HepG2 (cell line): ENCODE results near the gene SLC25A10. TPM values are rescaled to one million over a fixed set of nuclear protein-coding genes. Genes with fewer than 3 reads are reported as not detected.
A peak's percentile ranks its signal among the peaks of the same experiment; 100 is the strongest.

Experiments used
- ARNTL ChIP-seq: sonication (generic); formaldehyde crosslinking; IDR thresholded peaks from 2 replicates; pipeline ENCODE4 v1.4.0; 2020; ENCODE audit warnings: mild to moderate bottlenecking, missing genetic modification reagents
- GABPB1 ChIP-seq: IDR thresholded peaks from 2 replicates; pipeline ENCODE4 v1.6.1; 2016; ENCODE audit warnings: mild to moderate bottlenecking, missing genetic modification reagents, moderate library complexity, missing compliant biosample characterization
- IRF9 ChIP-seq: sonication (generic); formaldehyde crosslinking; IDR thresholded peaks from 2 replicates; pipeline ENCODE4 v1.8.0; 2022; ENCODE audit warnings: missing genetic modification reagents, mild to moderate bottlenecking, borderline replicate concordance
- PITX1 ChIP-seq: sonication (generic); formaldehyde crosslinking; IDR thresholded peaks from 2 replicates; pipeline ENCODE4 v1.5.1; 2020; ENCODE audit warnings: mild to moderate bottlenecking, missing genetic modification reagents
- POLR2A ChIP-seq, 2 experiments: IDR thresholded peaks; 2 replicates each; pipeline ENCODE4 v1.6.1; 2011; ENCODE audit warnings: low read depth in 2 of 2, low read length in 2 of 2, mild to moderate bottlenecking in 1 of 2, moderate library complexity in 1 of 2; ENCODE audit not compliant: insufficient read depth in 1 of 2
- ZBTB3 ChIP-seq: sonication (generic); formaldehyde crosslinking; IDR thresholded peaks from 2 replicates; pipeline ENCODE4 v1.4.0; 2020; ENCODE audit warnings: low read depth, mild to moderate bottlenecking, moderate library complexity, missing genetic modification reagents, borderline replicate concordance
- ZNF124 ChIP-seq: sonication (generic); formaldehyde crosslinking; IDR thresholded peaks from 2 replicates; pipeline ENCODE4 v1.4.0; 2020; ENCODE audit warnings: missing genetic modification reagents
- ZNF205 ChIP-seq: IDR thresholded peaks from 2 replicates; pipeline ENCODE4 v1.6.1; 2018; ENCODE audit warnings: missing biosample characterization, missing genetic modification reagents
- ZNF274 ChIP-seq: sonication (generic); formaldehyde crosslinking; IDR thresholded peaks from 2 replicates; pipeline ENCODE4 v1.5.1; 2020; ENCODE audit warnings: mild to moderate bottlenecking, missing genetic modification reagents
- ZNF362 ChIP-seq: sonication (generic); formaldehyde crosslinking; IDR thresholded peaks from 2 replicates; pipeline ENCODE4 v1.4.0; 2020; ENCODE audit warnings: missing genetic modification reagents, mild to moderate bottlenecking, borderline replicate concordance
- ZNF460 ChIP-seq: sonication (generic); formaldehyde crosslinking; IDR thresholded peaks from 2 replicates; pipeline ENCODE4 v1.5.1; 2020; ENCODE audit warnings: missing genetic modification reagents, mild to moderate bottlenecking, borderline replicate concordance
- polyA plus RNA-seq, 8 experiments: library from polyadenylated mRNA; depleted of rRNA in 3 of 8; stranded (reverse) in 7 of 8; unstranded in 1 of 8; fragments of >200 nt; fragmentation: Illumina TruSeq in 4 of 8; extraction: Trizol in 4 of 8; gene quantifications; 2 replicates each; pipeline versions ENCODE4 v1.2.1 to v1.2.3, GENCODE V29; 2011 to 2016; ENCODE audit warnings: low read depth in 4 of 8, missing spikeins in 1 of 8, mixed read lengths in 1 of 8; ENCODE audit not compliant: insufficient read depth in 1 of 8
- total RNA-seq, 5 experiments: library from RNA; depleted of rRNA; stranded (reverse); fragments of >200 nt; fragmentation: Illumina TruSeq; extraction: Trizol; gene quantifications; 2 replicates each; pipeline ENCODE4 v1.2.3, GENCODE V29; 2016; ENCODE audit warnings: low read depth in 1 of 5
- TF ChIP-seq, protein P1 (sequence below): sonication (generic); formaldehyde crosslinking; IDR thresholded peaks from 2 replicates; pipeline ENCODE4 v1.9.0; 2021; ENCODE audit warnings: mild to moderate bottlenecking, missing genetic modification reagents
- TF ChIP-seq, protein P2 (sequence below): sonication (generic); formaldehyde crosslinking; IDR thresholded peaks from 2 replicates; pipeline ENCODE4 v1.4.0; 2020; ENCODE audit warnings: missing genetic modification reagents
- TF ChIP-seq, protein P3 (sequence below): sonication (generic); formaldehyde crosslinking; IDR thresholded peaks from 2 replicates; pipeline ENCODE4 v1.4.0; 2020; ENCODE audit warnings: missing genetic modification reagents

SLC25A10 gene
- total and polyA plus RNA-seq, 2 of the 13 experiments (the other 11 are each of a cell fraction or from before 2014, with no cell fraction given), result 46.5 to 140 TPM

- TF ChIP-seq, protein P1, sequence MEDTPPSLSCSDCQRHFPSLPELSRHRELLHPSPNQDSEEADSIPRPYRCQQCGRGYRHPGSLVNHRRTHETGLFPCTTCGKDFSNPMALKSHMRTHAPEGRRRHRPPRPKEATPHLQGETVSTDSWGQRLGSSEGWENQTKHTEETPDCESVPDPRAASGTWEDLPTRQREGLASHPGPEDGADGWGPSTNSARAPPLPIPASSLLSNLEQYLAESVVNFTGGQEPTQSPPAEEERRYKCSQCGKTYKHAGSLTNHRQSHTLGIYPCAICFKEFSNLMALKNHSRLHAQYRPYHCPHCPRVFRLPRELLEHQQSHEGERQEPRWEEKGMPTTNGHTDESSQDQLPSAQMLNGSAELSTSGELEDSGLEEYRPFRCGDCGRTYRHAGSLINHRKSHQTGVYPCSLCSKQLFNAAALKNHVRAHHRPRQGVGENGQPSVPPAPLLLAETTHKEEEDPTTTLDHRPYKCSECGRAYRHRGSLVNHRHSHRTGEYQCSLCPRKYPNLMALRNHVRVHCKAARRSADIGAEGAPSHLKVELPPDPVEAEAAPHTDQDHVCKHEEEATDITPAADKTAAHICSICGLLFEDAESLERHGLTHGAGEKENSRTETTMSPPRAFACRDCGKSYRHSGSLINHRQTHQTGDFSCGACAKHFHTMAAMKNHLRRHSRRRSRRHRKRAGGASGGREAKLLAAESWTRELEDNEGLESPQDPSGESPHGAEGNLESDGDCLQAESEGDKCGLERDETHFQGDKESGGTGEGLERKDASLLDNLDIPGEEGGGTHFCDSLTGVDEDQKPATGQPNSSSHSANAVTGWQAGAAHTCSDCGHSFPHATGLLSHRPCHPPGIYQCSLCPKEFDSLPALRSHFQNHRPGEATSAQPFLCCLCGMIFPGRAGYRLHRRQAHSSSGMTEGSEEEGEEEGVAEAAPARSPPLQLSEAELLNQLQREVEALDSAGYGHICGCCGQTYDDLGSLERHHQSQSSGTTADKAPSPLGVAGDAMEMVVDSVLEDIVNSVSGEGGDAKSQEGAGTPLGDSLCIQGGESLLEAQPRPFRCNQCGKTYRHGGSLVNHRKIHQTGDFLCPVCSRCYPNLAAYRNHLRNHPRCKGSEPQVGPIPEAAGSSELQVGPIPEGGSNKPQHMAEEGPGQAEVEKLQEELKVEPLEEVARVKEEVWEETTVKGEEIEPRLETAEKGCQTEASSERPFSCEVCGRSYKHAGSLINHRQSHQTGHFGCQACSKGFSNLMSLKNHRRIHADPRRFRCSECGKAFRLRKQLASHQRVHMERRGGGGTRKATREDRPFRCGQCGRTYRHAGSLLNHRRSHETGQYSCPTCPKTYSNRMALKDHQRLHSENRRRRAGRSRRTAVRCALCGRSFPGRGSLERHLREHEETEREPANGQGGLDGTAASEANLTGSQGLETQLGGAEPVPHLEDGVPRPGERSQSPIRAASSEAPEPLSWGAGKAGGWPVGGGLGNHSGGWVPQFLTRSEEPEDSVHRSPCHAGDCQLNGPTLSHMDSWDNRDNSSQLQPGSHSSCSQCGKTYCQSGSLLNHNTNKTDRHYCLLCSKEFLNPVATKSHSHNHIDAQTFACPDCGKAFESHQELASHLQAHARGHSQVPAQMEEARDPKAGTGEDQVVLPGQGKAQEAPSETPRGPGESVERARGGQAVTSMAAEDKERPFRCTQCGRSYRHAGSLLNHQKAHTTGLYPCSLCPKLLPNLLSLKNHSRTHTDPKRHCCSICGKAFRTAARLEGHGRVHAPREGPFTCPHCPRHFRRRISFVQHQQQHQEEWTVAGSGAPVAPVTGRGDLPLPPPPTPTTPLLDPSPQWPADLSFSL (CRISPR knock-in tag), result peak; percentile 74
- TF ChIP-seq, protein P2, sequence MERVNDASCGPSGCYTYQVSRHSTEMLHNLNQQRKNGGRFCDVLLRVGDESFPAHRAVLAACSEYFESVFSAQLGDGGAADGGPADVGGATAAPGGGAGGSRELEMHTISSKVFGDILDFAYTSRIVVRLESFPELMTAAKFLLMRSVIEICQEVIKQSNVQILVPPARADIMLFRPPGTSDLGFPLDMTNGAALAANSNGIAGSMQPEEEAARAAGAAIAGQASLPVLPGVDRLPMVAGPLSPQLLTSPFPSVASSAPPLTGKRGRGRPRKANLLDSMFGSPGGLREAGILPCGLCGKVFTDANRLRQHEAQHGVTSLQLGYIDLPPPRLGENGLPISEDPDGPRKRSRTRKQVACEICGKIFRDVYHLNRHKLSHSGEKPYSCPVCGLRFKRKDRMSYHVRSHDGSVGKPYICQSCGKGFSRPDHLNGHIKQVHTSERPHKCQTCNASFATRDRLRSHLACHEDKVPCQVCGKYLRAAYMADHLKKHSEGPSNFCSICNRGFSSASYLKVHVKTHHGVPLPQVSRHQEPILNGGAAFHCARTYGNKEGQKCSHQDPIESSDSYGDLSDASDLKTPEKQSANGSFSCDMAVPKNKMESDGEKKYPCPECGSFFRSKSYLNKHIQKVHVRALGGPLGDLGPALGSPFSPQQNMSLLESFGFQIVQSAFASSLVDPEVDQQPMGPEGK (CRISPR knock-in tag), result peak; percentile 56; the same call in 1 of the 2 replicates
- no peak for TF ChIP-seq ZNF274 (CRISPR knock-in tag)
- TF ChIP-seq ZNF205 (CRISPR knock-in tag), result no peak
- no peak for TF ChIP-seq ZNF460 (CRISPR knock-in tag)
- TF ChIP-seq ZNF124 (CRISPR knock-in tag), result no peak
- TF ChIP-seq GABPB1 (CRISPR knock-in tag), result peak; percentile 36; the same call in 1 of the 2 replicates
- no peak for TF ChIP-seq ARNTL (CRISPR knock-in tag)
- TF ChIP-seq ZBTB3 (CRISPR knock-in tag), result no peak
- TF ChIP-seq, protein P3, sequence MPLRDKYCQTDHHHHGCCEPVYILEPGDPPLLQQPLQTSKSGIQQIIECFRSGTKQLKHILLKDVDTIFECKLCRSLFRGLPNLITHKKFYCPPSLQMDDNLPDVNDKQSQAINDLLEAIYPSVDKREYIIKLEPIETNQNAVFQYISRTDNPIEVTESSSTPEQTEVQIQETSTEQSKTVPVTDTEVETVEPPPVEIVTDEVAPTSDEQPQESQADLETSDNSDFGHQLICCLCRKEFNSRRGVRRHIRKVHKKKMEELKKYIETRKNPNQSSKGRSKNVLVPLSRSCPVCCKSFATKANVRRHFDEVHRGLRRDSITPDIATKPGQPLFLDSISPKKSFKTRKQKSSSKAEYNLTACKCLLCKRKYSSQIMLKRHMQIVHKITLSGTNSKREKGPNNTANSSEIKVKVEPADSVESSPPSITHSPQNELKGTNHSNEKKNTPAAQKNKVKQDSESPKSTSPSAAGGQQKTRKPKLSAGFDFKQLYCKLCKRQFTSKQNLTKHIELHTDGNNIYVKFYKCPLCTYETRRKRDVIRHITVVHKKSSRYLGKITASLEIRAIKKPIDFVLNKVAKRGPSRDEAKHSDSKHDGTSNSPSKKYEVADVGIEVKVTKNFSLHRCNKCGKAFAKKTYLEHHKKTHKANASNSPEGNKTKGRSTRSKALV (CRISPR knock-in tag), result peak; percentile 60; the same call in 1 of the 2 replicates
- TF ChIP-seq PITX1 (CRISPR knock-in tag), result no peak
- TF ChIP-seq ZNF362 (CRISPR knock-in tag), result 0 out of 2 replicates have a peak, but pooled peaks have one; percentile 71
- no peak for TF ChIP-seq IRF9 (CRISPR knock-in tag)
- TF ChIP-seq POLR2A (IDR thresholded peaks at IDR 0.05; ENCODE audit: insufficient read depth in 1 of 2, low read depth in 2 of 2, low read length in 2 of 2), result no peak
These were observed 28.4 kb downstream of the SLC25A10 start (continued) for GRCh38 chr17:81740395-81740961.
